DOHH2 (cell line): ENCODE data around the gene DCP1A.
"Not testable (repeated sequence)": the region's sequence is repeated elsewhere in the genome, so short reads cannot be mapped to it uniquely, and the experiment has no call there.

Source experiments
- H3F3A ChIP-seq: fragments of 200-600 bp; sonication (generic), shearing (Covaris generic); 2 replicates; pipeline ENCODE4 v1.6.0; 2016; ENCODE audit warnings: antibody characterized with exemption, mild to moderate bottlenecking; ENCODE audit not compliant: control insufficient read depth, insufficient read depth
- H3K27ac ChIP-seq: fragments of 200-600 bp; sonication (generic); 2 replicates; pipeline ENCODE4 v1.5.1; 2014; ENCODE audit warnings: low read depth, mild to moderate bottlenecking, low read length, moderate library complexity
- H3K27me3 ChIP-seq: fragments of 200-600 bp; sonication (generic); 2 replicates; pipeline ENCODE4 v1.6.1; 2014; ENCODE audit warnings: mild to moderate bottlenecking, low read length, mixed read lengths; ENCODE audit not compliant: control insufficient read depth
- H3K36me3 ChIP-seq: fragments of 200-600 bp; sonication (generic); 2 replicates; pipeline ENCODE4 v1.6.1; 2014; ENCODE audit warnings: mild to moderate bottlenecking, low read length, moderate library complexity, mixed read lengths; ENCODE audit not compliant: control insufficient read depth
- H3K4me1 ChIP-seq: fragments of 200-600 bp; sonication (generic); 2 replicates; pipeline ENCODE4 v1.6.1; 2014; ENCODE audit warnings: mild to moderate bottlenecking, low read length, mixed read lengths; ENCODE audit not compliant: control insufficient read depth
- H3K4me2 ChIP-seq: fragments of 200-600 bp; sonication (generic); 2 replicates; pipeline ENCODE4 v1.6.0; 2014; ENCODE audit warnings: mild to moderate bottlenecking, low read length, moderate library complexity
- H3K4me3 ChIP-seq: fragments of 200-600 bp; sonication (generic); 2 replicates; pipeline ENCODE4 v1.5.1; 2014; ENCODE audit warnings: mild to moderate bottlenecking, low read length, mixed read lengths
- H3K79me2 ChIP-seq: fragments of 200-600 bp; sonication (generic); 2 replicates; pipeline ENCODE4 v1.6.1; 2014; ENCODE audit warnings: mild to moderate bottlenecking, low read length, mixed read lengths; ENCODE audit not compliant: control insufficient read depth
- H3K9me2 ChIP-seq: fragments of 200-600 bp; sonication (generic); replicated peaks from 2 replicates; pipeline ENCODE4 v1.6.1; 2014; ENCODE audit warnings: mild to moderate bottlenecking, low read length, mixed read lengths; ENCODE audit not compliant: control insufficient read depth
- H3K9me3 ChIP-seq: fragments of 200-600 bp; sonication (generic); 2 replicates; pipeline ENCODE4 v1.6.1; 2014; ENCODE audit warnings: antibody characterized with exemption, low read length, mixed read lengths; ENCODE audit not compliant: control insufficient read depth, insufficient read depth
- H4K20me1 ChIP-seq: fragments of 200-600 bp; sonication (generic); 2 replicates; pipeline ENCODE4 v1.6.0; 2014; ENCODE audit warnings: low read depth, mild to moderate bottlenecking, antibody characterized with exemption, low read length, moderate library complexity; ENCODE audit not compliant: control insufficient read depth, insufficient read depth
- CTCF ChIP-seq: fragments of 200-600 bp; sonication (generic); IDR thresholded peaks from one replicate; pipeline ENCODE4 v1.5.1; 2014; ENCODE audit warnings: antibody characterized with exemption, mild to moderate bottlenecking, low read depth, low read length; ENCODE audit not compliant: poor library complexity, severe bottlenecking
- EZH2phosphoT487 ChIP-seq: fragments of 200-600 bp; sonication (generic); IDR thresholded peaks from 2 replicates; pipeline ENCODE4 v1.6.1; 2017; ENCODE audit warnings: borderline replicate concordance, mild to moderate bottlenecking, antibody characterized with exemption, low read length, moderate library complexity, mixed read lengths

DCP1A gene

GRCh38 chr3:53303957-53304356, 43.4 kb downstream of the DCP1A start:
- no peaks in the 10 kb centered on the region for H3F3A ChIP-seq
- no peaks in the 10 kb centered on the region for H3K9me3 ChIP-seq
- no peak for TF ChIP-seq EZH2phosphoT487
- TF ChIP-seq CTCF: no peak
- no peaks in the 10 kb centered on the region for H3K27me3 ChIP-seq
- H3K9me2 ChIP-seq: no peaks in the 10 kb centered on the region
- H4K20me1 ChIP-seq: peaks cover 4% of the 10 kb centered on the region; the same call in 1 of the 2 replicates
- no peak overlapping the region for H3K4me2 ChIP-seq
- no peaks in the 10 kb centered on the region for H3K4me1 ChIP-seq
- H3K27ac ChIP-seq: no peak overlapping the region
- peaks cover 27% of the 10 kb centered on the region for H3K36me3 ChIP-seq
- H3K4me3 ChIP-seq: no peak overlapping the region
- H3K79me2 ChIP-seq: no peaks in the 10 kb centered on the region

- Histone ChIP-seq H3K27me3 (no peaks in the 10 kb centered on the region), H3K79me2 (no peaks in the 10 kb centered on the region), H3K4me3 (no peak overlapping the region), H3F3A (no peaks in the 10 kb centered on the region), H3K36me3 (peaks cover 28% of the 10 kb centered on the region), H3K4me2 (no peak overlapping the region), H4K20me1 (peaks cover 5% of the 10 kb centered on the region; the same call in 1 of the 2 replicates), H3K9me3 (no peaks in the 10 kb centered on the region), H3K27ac (no peak overlapping the region), H3K4me1 (no peaks in the 10 kb centered on the region), H3K9me2 (no peaks in the 10 kb centered on the region)
- TF ChIP-seq EZH2phosphoT487 (no peak), CTCF (no peak)
Measured at GRCh38 chr3:53303549-53303948, 43.8 kb downstream of the DCP1A start.

- Histone ChIP-seq H3K4me3 (no peak overlapping the region), H3K9me3 (no peaks in the 10 kb centered on the region), H3K4me2 (no peak overlapping the region), H3K79me2 (no peaks in the 10 kb centered on the region), H3F3A (no peaks in the 10 kb centered on the region), H3K9me2 (no peaks in the 10 kb centered on the region), H3K27me3 (no peaks in the 10 kb centered on the region), H3K4me1 (no peaks in the 10 kb centered on the region), H3K27ac (no peak overlapping the region), H4K20me1 (peaks cover 5% of the 10 kb centered on the region; the same call in 1 of the 2 replicates), H3K36me3 (peaks cover 31% of the 10 kb centered on the region)
- TF ChIP-seq EZH2phosphoT487 (no peak), CTCF (no peak)
Measured at GRCh38 chr3:53300826-53301225, 46.5 kb downstream of the DCP1A start.

GRCh38 chr3:53299611-53300023, 47.7 kb downstream of the DCP1A start:
- H3K79me2 ChIP-seq, H4K20me1 ChIP-seq, H3K9me3 ChIP-seq, H3K4me1 ChIP-seq, H3K27me3 ChIP-seq, H3F3A ChIP-seq, H3K9me2 ChIP-seq, H3K4me2 ChIP-seq, H3K4me3 ChIP-seq, H3K27ac ChIP-seq: not testable (repeated sequence)
- H3K36me3 ChIP-seq: peaks cover 29% of the 10 kb centered on the region
- peak; percentile 80 for TF ChIP-seq CTCF
